Brain microvascular endothelial cell (primary cell): Measurements from ENCODE around the gene CELF6.

Experiments used
- DNase-seq: peaks from one replicate; pipeline ENCODE4 v3.0.0-alpha.2; 2020
- H3K27ac ChIP-seq: fragments of 250-450 bp; sonication (Bioruptor Pico); 2 replicates; pipeline ENCODE4 v1.5.1; 2020; ENCODE audit warnings: mild to moderate bottlenecking, moderate library complexity
- H3K27me3 ChIP-seq: fragments of 250-450 bp; sonication (Bioruptor Pico); replicated peaks from 2 replicates; pipeline ENCODE4 v1.5.1; 2020; ENCODE audit warnings: mild to moderate bottlenecking
- H3K36me3 ChIP-seq: fragments of 250-450 bp; sonication (Bioruptor Pico); replicated peaks from 2 replicates; pipeline ENCODE4 v1.5.1; 2020; ENCODE audit warnings: mild to moderate bottlenecking
- H3K4me3 ChIP-seq: 2 replicates; pipeline ENCODE4 v1.5.1; 2011; ENCODE audit warnings: low read depth, mild to moderate bottlenecking, control low read depth, low read length, moderate library complexity
- CTCF ChIP-seq: IDR thresholded peaks from 2 replicates; pipeline ENCODE4 v1.5.1; 2011; ENCODE audit warnings: low read depth, mild to moderate bottlenecking, moderate library complexity, low read length, control low read depth, inconsistent platforms; ENCODE audit errors: missing control alignments
- in situ Hi-C: cut with HindIII; loops from 2 replicates; pipeline ENCODE4 v1.10.0; 2017; ENCODE audit warnings: low sequenced_read_pairs, low pct_ligation_motif_present

The CELF6 gene

GRCh38 chr15:72271895-72272212 is 48.1 kb downstream of the CELF6 start:
- no peak for TF ChIP-seq CTCF
- peak; percentile 2 for DNase-seq
- Histone ChIP-seq H3K27ac (peak overlapping the region; percentile 55), H3K36me3 (peaks cover 9% of the 10 kb centered on the region), H3K27me3 (no peaks in the 10 kb centered on the region), H3K4me3 (peak overlapping the region; percentile 88)
- in situ Hi-C loops: no loop called here

- H3K27ac ChIP-seq: no peak overlapping the region
- TF ChIP-seq CTCF: no peak
- peak overlapping the region; percentile 88 for H3K4me3 ChIP-seq
- no peak for DNase-seq
- H3K27me3 ChIP-seq: no peaks in the 10 kb centered on the region
- peaks cover 16% of the 10 kb centered on the region for H3K36me3 ChIP-seq
- in situ Hi-C loops: no loop called here
Measured at GRCh38 chr15:72271221-72271620, 48.7 kb downstream of the CELF6 start.

- Histone ChIP-seq H3K27me3 (no peaks in the 10 kb centered on the region), H3K27ac (no peak overlapping the region), H3K4me3 (no peak overlapping the region), H3K36me3 (peaks cover 29% of the 10 kb centered on the region)
- TF ChIP-seq CTCF: no peak
- DNase-seq: no peak
- in situ Hi-C loops: no loop called here
Measured at GRCh38 chr15:72269739-72270138, 50.2 kb downstream of the CELF6 start.

- Histone ChIP-seq H3K4me3 (no peak overlapping the region), H3K27me3 (no peaks in the 10 kb centered on the region), H3K36me3 (peaks cover 70% of the 10 kb centered on the region), H3K27ac (no peak overlapping the region)
- no peak for TF ChIP-seq CTCF
- DNase-seq: no peak
- in situ Hi-C loops: no loop called here
Measured at GRCh38 chr15:72265031-72265430, 54.9 kb downstream of the CELF6 start.

- no peak for TF ChIP-seq CTCF
- H3K36me3 ChIP-seq: peaks cover 65% of the 10 kb centered on the region
Measured at GRCh38 chr15:72252663-72253299, 67.2 kb downstream of the CELF6 start.

GRCh38 chr15:72249142-72249810 is 70.7 kb downstream of the CELF6 start:
- Histone ChIP-seq H3K27ac (no peak overlapping the region), H3K27me3 (no peaks in the 10 kb centered on the region), H3K36me3 (peaks cover 45% of the 10 kb centered on the region), H3K4me3 (no peak overlapping the region)
- in situ Hi-C loops: no loop called here
- DNase-seq: no peak
- no peak for TF ChIP-seq CTCF

More at GRCh38 chr15:72252663-72253299, 67.2 kb downstream of the CELF6 start:
- Histone ChIP-seq H3K27me3 (no peaks in the 10 kb centered on the region), H3K27ac (no peak overlapping the region), H3K4me3 (no peak overlapping the region)
- no peak for DNase-seq
- in situ Hi-C loops: no loop called here
